Nephron progenitor cell (in vitro differentiated cells): ENCODE measurements around the gene MBD3L5.
"Not testable (repeated sequence)": the region's sequence is repeated elsewhere in the genome, so short reads cannot be mapped to it uniquely, and the experiment has no call there.

Experiments
- DNase-seq: peaks from one replicate; pipeline ENCODE4 v3.0.0; 2021
- H3K27ac Mint-ChIP-seq: 2 replicates; pipeline ENCODE4 v1.8.0; 2021; ENCODE audit warnings: mild to moderate bottlenecking, moderate library complexity, mixed read lengths
- H3K27me3 Mint-ChIP-seq: 2 replicates; pipeline ENCODE4 v1.8.0; 2021; ENCODE audit warnings: mild to moderate bottlenecking, low read depth, mixed read lengths; ENCODE audit not compliant: poor library complexity
- H3K36me3 Mint-ChIP-seq: 2 replicates; pipeline ENCODE4 v1.8.0; 2021; ENCODE audit warnings: low read depth, mixed read lengths
- H3K4me1 Mint-ChIP-seq: 2 replicates; pipeline ENCODE4 v1.8.0; 2021; ENCODE audit warnings: mixed read lengths
- H3K4me3 Mint-ChIP-seq: 2 replicates; pipeline ENCODE4 v1.8.0; 2021; ENCODE audit warnings: mild to moderate bottlenecking, moderate library complexity, mixed read lengths
- H3K9me3 Mint-ChIP-seq: 2 replicates; pipeline ENCODE4 v1.8.0; 2021; ENCODE audit warnings: mild to moderate bottlenecking, moderate library complexity, mixed read lengths
- TF ChIP-seq, protein P1 (sequence below): fragments of 200-600 bp; sonication (generic); IDR thresholded peaks from 2 replicates; pipeline ENCODE4 v1.5.0; 2021; ENCODE audit warnings: antibody characterized with exemption

MBD3L5 gene

DNA sequence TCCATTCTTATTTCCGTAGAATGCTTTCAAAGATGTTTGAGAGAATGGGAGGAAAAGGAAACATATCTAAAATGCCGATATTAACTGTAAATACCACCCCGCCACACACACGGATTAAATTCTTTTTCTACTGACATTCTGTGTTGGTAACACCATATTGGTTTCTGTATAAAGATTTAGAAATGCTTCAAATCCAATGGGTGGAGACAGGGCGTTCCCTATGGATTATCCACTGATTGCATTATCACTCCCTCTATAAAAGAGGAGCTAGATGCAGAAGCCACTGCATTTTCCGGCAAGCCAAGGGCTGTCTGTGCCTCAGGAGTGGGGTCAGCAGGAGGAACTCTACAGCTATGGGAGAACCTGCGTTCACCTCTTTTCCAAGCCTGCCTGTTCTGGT lies 18.6 kb downstream of the MBD3L5 start, which contains the start of gene MBD3L2:
MBD3L2 (plus strand) TSS at position 301 of the 400 bp plus-strand sequence; CDS start at position 354, 53 bp downstream.
- H3K27ac Mint-ChIP-seq, H3K36me3 Mint-ChIP-seq, H3K4me3 Mint-ChIP-seq, H3K9me3 Mint-ChIP-seq, H3K4me1 Mint-ChIP-seq, DNase-seq, H3K27me3 Mint-ChIP-seq: not testable (repeated sequence)

DNA sequence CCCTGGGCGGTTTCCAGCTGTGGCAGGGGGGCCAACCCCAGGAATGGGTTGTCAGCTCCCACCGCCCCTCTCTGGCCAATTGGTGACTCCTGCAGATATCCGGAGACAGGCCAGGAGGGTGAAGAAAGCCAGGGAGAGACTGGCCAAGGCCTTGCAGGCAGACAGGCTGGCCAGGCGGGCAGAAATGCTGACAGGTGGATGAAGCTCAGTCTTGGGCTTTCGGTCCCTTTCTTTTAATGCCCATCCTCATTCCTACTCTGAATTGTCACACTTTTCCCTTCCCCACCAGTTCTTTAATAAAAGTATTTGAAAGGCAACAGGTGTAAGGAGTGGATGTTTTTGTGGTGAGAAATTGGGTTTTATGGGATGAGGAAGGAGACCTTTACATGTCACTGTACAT lies 21.0 kb downstream of the MBD3L5 start:
- not testable (repeated sequence) for H3K27ac Mint-ChIP-seq, H3K4me3 Mint-ChIP-seq, H3K36me3 Mint-ChIP-seq, H3K27me3 Mint-ChIP-seq, DNase-seq, H3K9me3 Mint-ChIP-seq, H3K4me1 Mint-ChIP-seq

DNA sequence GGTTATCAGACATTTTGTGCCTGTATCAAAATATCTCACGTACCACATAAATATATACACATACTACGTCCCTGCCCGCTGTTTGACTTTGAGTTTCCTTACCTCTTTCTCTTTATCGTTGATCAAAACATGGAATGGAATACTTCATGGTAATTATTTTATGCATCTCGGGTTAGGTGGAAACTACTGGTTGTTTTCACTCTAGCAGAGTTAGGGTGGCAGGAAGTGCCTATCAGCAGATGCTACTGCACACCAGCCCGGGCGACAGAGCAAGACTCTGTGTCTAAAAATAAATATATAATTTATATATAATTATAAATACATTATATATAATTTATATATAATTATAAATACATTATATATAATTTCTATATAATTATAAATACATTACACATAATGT lies 22.5 kb downstream of the MBD3L5 start:
- H3K4me3 Mint-ChIP-seq, H3K27ac Mint-ChIP-seq, H3K4me1 Mint-ChIP-seq, H3K36me3 Mint-ChIP-seq, DNase-seq, H3K9me3 Mint-ChIP-seq, H3K27me3 Mint-ChIP-seq: not testable (repeated sequence)

DNA sequence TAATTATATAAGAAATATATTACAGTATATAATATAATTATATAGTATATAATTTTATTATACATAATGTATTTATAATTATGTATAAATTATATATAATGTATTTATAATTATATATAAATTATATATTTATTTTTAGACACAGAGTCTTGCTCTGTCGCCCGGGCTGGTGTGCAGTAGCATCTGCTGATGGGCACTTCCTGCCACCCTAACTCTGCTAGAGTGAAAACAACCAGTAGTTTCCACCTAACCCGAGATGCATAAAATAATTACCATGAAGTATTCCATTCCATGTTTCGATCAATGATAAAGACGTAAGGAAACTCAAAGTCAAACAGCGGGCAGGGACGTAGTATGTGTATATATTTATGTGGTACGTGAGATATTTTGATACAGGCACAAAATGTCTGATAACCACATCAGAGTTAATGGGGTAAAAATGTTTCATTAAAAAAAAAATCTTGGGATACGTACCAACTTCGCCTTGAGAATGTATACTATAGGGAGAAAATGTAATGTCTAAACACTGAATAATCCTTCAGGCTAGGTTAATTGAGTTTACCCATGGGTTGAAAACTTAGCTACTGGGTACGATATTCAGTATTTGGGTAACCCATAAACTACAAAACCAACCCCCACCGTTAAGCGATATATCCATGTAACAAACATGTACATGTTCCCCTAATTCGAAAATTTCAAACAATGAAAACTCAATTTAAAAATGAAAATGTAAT lies 24.4 kb downstream of the MBD3L5 start:
- H3K27me3 Mint-ChIP-seq, H3K4me3 Mint-ChIP-seq, H3K27ac Mint-ChIP-seq, DNase-seq, H3K9me3 Mint-ChIP-seq, H3K36me3 Mint-ChIP-seq, H3K4me1 Mint-ChIP-seq: not testable (repeated sequence)

DNA sequence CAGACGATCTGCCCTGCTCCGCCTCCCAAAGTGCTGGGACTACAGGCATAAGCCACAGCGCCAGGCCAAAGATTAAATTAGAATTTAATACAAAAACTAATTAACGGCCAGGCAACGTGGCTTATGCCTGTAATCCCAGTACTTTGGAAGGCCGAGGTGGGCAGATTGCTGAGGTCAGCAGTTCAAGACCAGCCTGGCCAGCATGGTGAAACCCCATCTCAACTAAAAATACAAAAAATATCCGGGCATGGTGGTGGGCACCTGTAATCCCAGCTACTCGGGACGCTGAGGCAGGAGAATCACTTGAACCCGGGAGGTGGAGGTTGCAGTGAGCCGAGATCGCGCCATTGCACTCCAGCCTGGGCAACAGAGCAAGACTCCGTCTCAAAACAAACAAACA lies 25.3 kb downstream of the MBD3L5 start:
- not testable (repeated sequence) for H3K9me3 Mint-ChIP-seq, H3K27ac Mint-ChIP-seq, DNase-seq, H3K36me3 Mint-ChIP-seq, H3K4me1 Mint-ChIP-seq, H3K27me3 Mint-ChIP-seq, H3K4me3 Mint-ChIP-seq

DNA sequence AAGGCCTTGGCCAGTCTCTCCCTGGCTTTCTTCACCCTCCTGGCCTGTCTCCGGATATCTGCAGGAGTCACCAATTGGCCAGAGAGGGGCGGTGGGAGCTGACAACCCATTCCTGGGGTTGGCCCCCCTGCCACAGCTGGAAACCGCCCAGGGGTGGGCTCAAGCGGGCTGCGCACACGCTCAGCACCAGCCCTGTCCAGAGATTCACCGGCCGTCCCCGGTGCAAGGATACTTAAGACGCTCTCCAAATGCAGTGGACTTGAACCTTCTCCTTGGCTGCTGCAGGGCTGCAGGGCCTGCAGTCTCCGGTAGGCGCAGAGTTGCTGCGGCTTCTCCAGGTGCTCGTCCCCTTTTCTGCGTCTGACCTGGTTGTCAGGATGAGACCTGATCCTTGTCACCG lies 26.0 kb downstream of the MBD3L5 start:
- H3K9me3 Mint-ChIP-seq, H3K36me3 Mint-ChIP-seq, DNase-seq, H3K4me1 Mint-ChIP-seq, H3K27ac Mint-ChIP-seq, H3K27me3 Mint-ChIP-seq, H3K4me3 Mint-ChIP-seq: not testable (repeated sequence)

DNA sequence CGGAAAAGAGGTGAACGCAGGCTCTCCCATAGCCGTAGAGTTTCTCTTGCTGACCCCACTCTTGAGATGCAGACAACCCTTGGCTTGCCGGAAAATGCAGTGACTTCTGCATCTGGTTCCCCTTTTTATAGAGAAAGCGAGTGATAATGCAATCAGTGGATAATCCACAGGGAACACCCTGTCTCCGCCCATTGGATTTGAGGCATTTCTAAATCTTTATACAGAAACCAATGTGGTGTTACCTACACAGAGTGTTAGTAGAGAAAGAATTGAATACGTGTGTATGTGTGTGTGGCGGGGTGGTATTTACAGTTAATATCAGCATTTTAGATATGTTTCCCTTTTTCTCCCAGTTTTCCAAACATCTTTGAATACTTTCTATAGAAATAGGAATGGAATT lies 28.2 kb downstream of the MBD3L5 start, which contains the start of gene MBD3L3:
MBD3L3 (minus strand) TSS at position 101 of the 400 bp plus-strand sequence; CDS start at position 30, 71 bp downstream.
- not testable (repeated sequence) for H3K9me3 Mint-ChIP-seq, H3K27ac Mint-ChIP-seq, DNase-seq, H3K36me3 Mint-ChIP-seq, H3K4me3 Mint-ChIP-seq, H3K4me1 Mint-ChIP-seq, H3K27me3 Mint-ChIP-seq

DNA sequence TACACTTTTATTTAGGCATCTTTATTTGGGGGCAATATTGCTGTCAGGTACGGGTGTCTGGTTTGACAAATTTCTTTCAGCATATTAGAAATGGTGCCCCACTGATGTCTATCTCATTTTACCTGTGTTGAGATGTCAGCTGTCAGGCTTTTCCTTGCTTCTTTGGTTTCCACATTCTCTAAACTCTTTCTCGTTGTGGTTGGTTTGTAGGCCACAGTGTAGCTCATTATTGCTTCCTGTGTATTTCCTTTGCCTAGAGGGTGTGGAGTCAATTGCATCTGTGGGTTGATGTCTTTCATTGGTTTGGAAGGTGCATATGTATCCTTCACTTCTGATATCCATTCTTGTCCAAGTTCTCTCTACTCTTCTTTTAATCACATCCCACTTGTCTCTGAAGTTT lies 29.6 kb downstream of the MBD3L5 start:
- H3K9me3 Mint-ChIP-seq, result peaks cover 11% of the 10 kb centered on the region
- not testable (repeated sequence) for H3K27ac Mint-ChIP-seq, H3K4me1 Mint-ChIP-seq, H3K27me3 Mint-ChIP-seq, H3K4me3 Mint-ChIP-seq, DNase-seq, H3K36me3 Mint-ChIP-seq

DNA sequence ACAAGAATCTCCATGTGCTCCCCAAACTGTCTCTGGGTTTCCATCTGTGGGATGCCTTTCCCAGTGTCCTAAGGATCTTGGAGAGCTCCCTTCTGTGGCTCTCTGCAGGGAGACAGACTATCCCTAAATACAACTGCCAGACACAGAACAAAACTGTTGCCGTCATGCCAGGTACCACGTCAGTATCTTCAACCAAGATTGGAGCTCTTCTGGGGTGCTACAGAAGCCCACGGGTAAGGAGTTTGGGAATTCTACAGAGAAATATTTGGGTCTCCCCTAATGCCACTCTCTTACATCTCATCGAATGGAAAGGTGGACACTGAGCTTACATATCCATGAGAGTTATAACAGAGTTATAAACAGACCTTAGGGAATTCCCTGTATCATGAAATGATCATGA lies 33.0 kb downstream of the MBD3L5 start:
- TF ChIP-seq, protein P1, sequence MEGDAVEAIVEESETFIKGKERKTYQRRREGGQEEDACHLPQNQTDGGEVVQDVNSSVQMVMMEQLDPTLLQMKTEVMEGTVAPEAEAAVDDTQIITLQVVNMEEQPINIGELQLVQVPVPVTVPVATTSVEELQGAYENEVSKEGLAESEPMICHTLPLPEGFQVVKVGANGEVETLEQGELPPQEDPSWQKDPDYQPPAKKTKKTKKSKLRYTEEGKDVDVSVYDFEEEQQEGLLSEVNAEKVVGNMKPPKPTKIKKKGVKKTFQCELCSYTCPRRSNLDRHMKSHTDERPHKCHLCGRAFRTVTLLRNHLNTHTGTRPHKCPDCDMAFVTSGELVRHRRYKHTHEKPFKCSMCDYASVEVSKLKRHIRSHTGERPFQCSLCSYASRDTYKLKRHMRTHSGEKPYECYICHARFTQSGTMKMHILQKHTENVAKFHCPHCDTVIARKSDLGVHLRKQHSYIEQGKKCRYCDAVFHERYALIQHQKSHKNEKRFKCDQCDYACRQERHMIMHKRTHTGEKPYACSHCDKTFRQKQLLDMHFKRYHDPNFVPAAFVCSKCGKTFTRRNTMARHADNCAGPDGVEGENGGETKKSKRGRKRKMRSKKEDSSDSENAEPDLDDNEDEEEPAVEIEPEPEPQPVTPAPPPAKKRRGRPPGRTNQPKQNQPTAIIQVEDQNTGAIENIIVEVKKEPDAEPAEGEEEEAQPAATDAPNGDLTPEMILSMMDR, result no peak

DNA sequence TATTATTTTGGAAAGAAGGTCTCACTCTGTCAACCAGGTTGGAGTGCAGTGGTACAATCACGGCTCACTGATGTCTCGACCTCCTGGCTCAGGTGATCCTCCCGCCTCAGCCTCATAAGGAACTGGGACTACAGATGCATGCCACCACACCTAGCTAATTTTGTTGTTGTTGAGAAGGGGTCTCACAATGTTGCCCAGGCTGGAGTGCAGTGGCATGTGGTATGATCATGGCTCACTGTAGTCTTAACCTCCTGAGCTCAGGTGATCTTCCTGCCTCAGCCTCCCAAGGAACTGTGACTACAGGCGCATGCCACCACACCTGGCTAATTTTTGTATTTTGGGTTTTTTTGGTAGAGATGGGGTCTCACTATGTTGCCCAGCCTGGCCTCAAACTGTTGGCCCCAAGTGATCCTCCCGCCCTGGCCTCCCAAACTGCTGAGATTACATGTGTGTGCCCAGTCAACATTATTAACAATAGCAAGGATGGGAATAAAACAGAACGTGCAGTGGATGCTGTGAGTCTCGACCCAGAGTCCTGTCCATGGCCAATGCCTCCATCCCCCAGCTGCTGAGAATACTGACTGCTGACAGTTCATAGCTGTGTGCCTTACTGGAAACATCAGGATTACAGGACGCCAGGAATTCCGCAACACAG lies 33.5 kb downstream of the MBD3L5 start:
- H3K4me1 Mint-ChIP-seq, result peaks cover 2% of the 10 kb centered on the region
- DNase-seq, result no peak
- H3K27me3 Mint-ChIP-seq, result peaks cover 7% of the 10 kb centered on the region
- peaks cover 39% of the 10 kb centered on the region for H3K9me3 Mint-ChIP-seq
- TF ChIP-seq, protein P1, result no peak
- H3K27ac Mint-ChIP-seq, result no peak overlapping the region
- no peak overlapping the region for H3K4me3 Mint-ChIP-seq
- H3K36me3 Mint-ChIP-seq, result peaks cover 2% of the 10 kb centered on the region

More for the DNA sequence above, 33.0 kb downstream of the MBD3L5 start:
- Mint-ChIP-seq H3K36me3 (no peaks in the 10 kb centered on the region), H3K4me3 (no peak overlapping the region), H3K4me1 (no peaks in the 10 kb centered on the region), H3K27me3 (peaks cover 5% of the 10 kb centered on the region), H3K9me3 (peaks cover 34% of the 10 kb centered on the region), H3K27ac (no peak overlapping the region)
- DNase-seq, result no peak

DNA sequence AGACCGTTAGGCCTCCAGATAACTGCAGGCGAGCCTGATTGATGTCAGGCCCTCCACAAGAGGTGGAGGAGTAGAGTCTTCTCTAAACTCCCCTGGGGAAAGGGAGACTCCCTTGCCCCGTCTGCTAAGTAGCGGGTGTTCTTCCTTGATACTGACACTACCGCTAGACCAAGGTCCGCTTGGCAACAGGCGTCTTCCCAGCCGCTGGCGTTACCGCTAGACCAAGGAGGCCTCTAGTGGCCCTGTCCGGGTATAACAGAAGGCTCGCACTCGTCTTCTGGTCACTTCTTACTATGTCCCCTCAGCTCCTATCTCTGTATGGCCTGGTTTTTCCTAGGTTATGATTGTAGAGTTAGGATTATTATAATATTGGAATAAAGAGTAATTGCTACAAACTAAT lies 36.7 kb downstream of the MBD3L5 start:
- not testable (repeated sequence) for H3K4me3 Mint-ChIP-seq, H3K27me3 Mint-ChIP-seq, H3K27ac Mint-ChIP-seq, DNase-seq
- peaks cover 15% of the 10 kb centered on the region for H3K4me1 Mint-ChIP-seq
- H3K9me3 Mint-ChIP-seq, result peaks cover 59% of the 10 kb centered on the region
- peaks cover 26% of the 10 kb centered on the region for H3K36me3 Mint-ChIP-seq
